Astrocyte (in vitro differentiated cells and primary cell): ENCODE data around the gene LRP1B.

ENCODE experiments used
- CTCF ChIP-seq: IDR thresholded peaks from 2 replicates; pipeline ENCODE4 v1.5.1; 2011; ENCODE audit warnings: low read depth, mild to moderate bottlenecking, inconsistent platforms, low read length, moderate library complexity; ENCODE audit not compliant: insufficient read depth
- EZH2 ChIP-seq: IDR thresholded peaks from 2 replicates; pipeline ENCODE4 v1.6.1; 2012; ENCODE audit warnings: mild to moderate bottlenecking, low read length, inconsistent platforms; ENCODE audit not compliant: insufficient read depth

- TF ChIP-seq EZH2 (no peak), CTCF (no peak)
Measured at GRCh38 chr2:140512106-140512505, 1618.7 kb downstream of the LRP1B start.
